ENCODE data around the gene STK32A. TPM values are rescaled to one million over a fixed set of nuclear protein-coding genes. Genes with fewer than 3 reads are reported as not detected.
"Not testable (repeated sequence)": the region's sequence is repeated elsewhere in the genome, so short reads cannot be mapped to it uniquely, and the experiment has no call there.

STK32A gene
- polyA plus RNA-seq, 1 donor: 0.49 TPM

GRCh38 chr5:147348046-147348445 is 113.2 kb downstream of the STK32A start:
- DNase-seq: no peak

GRCh38 chr5:147348451-147348850 is 113.6 kb downstream of the STK32A start:
- no peak for DNase-seq

- DNase-seq: no peak
These were observed 114.4 kb downstream of the STK32A start for GRCh38 chr5:147349241-147349640.

- DNase-seq: no peak
These were observed 124.3 kb downstream of the STK32A start for GRCh38 chr5:147359101-147359500.

GRCh38 chr5:147359581-147359980 is 124.8 kb downstream of the STK32A start:
- no peak for DNase-seq

GRCh38 chr5:147360816-147361215 is 126.0 kb downstream of the STK32A start:
- DNase-seq: no peak

GRCh38 chr5:147361441-147362175 is 126.8 kb downstream of the STK32A start:
- no peak for DNase-seq

- not testable (repeated sequence) for DNase-seq
These were observed 132.6 kb downstream of the STK32A start for GRCh38 chr5:147367381-147367780.

GRCh38 chr5:147369742-147370374 is 135.0 kb downstream of the STK32A start:
- DNase-seq: no peak

- DNase-seq: no peak
These were observed 136.5 kb downstream of the STK32A start for GRCh38 chr5:147371290-147371689.

- DNase-seq: no peak
These were observed 137.4 kb downstream of the STK32A start for GRCh38 chr5:147372191-147372590.

- no peak for DNase-seq
These were observed 138.5 kb downstream of the STK32A start for GRCh38 chr5:147373328-147373727.

- DNase-seq: no peak
These were observed 140.3 kb downstream of the STK32A start for GRCh38 chr5:147375151-147375550.

GRCh38 chr5:147377682-147378081 is 142.9 kb downstream of the STK32A start:
- no peak for DNase-seq

- DNase-seq: no peak
These were observed 146.7 kb downstream of the STK32A start for GRCh38 chr5:147381555-147381954.

- no peak for DNase-seq
These were observed 147.9 kb downstream of the STK32A start for GRCh38 chr5:147382776-147383175.

- no peak for DNase-seq
These were observed 149.7 kb downstream of the STK32A start for GRCh38 chr5:147384346-147385193.

- no peak for DNase-seq
These were observed 152.3 kb downstream of the STK32A start for GRCh38 chr5:147387109-147387508.

- DNase-seq: no peak
These were observed 153.6 kb downstream of the STK32A start for GRCh38 chr5:147388184-147389108.

- DNase-seq: no peak
These were observed 155.9 kb downstream of the STK32A start for GRCh38 chr5:147390654-147391225.

- no peak for DNase-seq
These were observed 157.0 kb downstream of the STK32A start for GRCh38 chr5:147391781-147392180.

Data from hindlimb muscle (tissue), 1 donor.